Dendritic cell treated with granulocyte-macrophage colony-stimulating factor and Interleukin-4, amounts not matched to agents 40 ng/mL and 50 ng/mL, for 4 days (primary cell): ENCODE data around the gene ITGAD.

Source experiments
- H3K27ac Mint-ChIP-seq: one replicate; pipeline ENCODE4 v1.8.0; 2022; ENCODE audit warnings: mild to moderate bottlenecking, mixed read lengths
- H3K27me3 Mint-ChIP-seq: one replicate; pipeline ENCODE4 v1.8.0; 2022; ENCODE audit warnings: mild to moderate bottlenecking, mixed read lengths
- H3K36me3 Mint-ChIP-seq: one replicate; pipeline ENCODE4 v1.8.0; 2022; ENCODE audit warnings: low read depth, mixed read lengths
- H3K4me1 Mint-ChIP-seq: one replicate; pipeline ENCODE4 v1.8.0; 2022; ENCODE audit warnings: low read depth, mixed read lengths
- H3K4me3 Mint-ChIP-seq: one replicate; pipeline ENCODE4 v1.8.0; 2022; ENCODE audit warnings: mild to moderate bottlenecking, moderate library complexity, mixed read lengths
- H3K9me3 Mint-ChIP-seq: one replicate; pipeline ENCODE4 v1.8.0; 2022; ENCODE audit warnings: mixed read lengths
- intact Hi-C: fragments of 100-400 bp; cut with micrococcal nuclease; formaldehyde crosslinking; loops from one replicate; pipeline ENCODE4 v1.15.0; 2022

Gene ITGAD

DNA sequence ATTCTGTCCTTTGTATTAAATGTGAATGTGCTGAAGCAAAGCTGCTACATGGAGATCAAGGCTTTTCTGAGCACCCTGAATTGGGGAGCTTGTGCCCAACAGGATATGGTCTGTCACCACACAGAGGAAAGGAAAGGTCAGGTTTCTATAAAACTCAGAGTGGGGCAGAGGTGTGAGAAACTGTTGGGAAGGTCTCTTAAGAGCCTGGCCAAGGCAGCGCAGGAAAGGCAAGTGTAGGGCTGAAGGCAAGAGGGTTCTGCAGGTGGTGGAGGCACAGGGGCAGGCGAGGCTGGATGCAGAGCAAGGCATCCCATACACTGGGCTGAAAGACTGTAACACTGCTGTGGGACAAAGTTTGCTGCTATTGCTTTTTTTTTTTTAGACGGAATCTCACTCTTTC is 26.9 kb downstream of the ITGAD start:
- Mint-ChIP-seq H3K4me3 (no peak overlapping the region), H3K36me3 (no peaks in the 10 kb centered on the region), H3K27me3 (peaks cover 39% of the 10 kb centered on the region), H3K4me1 (peaks cover 12% of the 10 kb centered on the region), H3K27ac (no peak overlapping the region), H3K9me3 (no peaks in the 10 kb centered on the region)
- intact Hi-C loops = no loop called here

DNA sequence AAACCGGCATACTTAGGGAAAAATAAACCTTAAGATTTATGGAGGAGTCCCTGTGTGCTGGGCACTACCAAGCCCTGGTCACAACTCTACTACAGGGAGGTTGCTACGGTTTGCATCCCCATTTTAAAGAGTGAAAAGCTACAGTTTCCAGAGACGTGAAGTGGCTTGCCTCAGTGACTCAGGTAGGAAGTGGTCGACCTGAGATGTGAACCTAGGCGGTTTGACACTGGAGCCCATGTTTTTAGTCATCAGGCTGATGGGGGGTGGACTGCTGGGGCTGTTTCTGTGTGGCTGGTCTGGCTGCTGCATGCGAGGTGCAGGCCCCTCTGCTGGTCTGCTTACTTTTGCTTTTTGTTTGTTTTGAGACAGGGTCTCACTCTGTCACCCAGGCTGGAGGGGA is 28.5 kb downstream of the ITGAD start:
- no peak overlapping the region for H3K4me3 Mint-ChIP-seq
- intact Hi-C loops = no loop called here
- H3K27ac Mint-ChIP-seq = no peak overlapping the region
- H3K4me1 Mint-ChIP-seq = peaks cover 3% of the 10 kb centered on the region
- no peaks in the 10 kb centered on the region for H3K36me3 Mint-ChIP-seq
- H3K27me3 Mint-ChIP-seq = peaks cover 40% of the 10 kb centered on the region
- H3K9me3 Mint-ChIP-seq = no peaks in the 10 kb centered on the region

DNA sequence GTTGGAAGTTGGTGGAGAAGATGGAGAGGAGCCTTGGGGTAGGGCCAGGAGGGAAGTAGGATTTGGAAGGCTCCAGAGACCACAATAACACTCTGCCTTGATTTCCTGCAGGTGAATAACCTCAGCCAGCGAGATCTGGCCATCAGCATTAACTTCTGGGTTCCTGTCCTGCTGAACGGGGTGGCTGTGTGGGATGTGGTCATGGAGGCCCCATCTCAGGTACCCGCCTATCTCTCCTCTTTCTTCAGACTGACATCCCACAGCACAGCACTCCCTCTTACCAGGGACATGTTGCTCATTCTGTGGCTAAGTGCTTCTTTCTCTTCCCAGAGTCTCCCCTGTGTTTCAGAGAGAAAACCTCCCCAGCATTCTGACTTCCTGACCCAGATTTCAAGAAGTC is 30.1 kb downstream of the ITGAD start:
- no peak overlapping the region for H3K4me3 Mint-ChIP-seq
- intact Hi-C loops = no loop called here
- H3K27me3 Mint-ChIP-seq = peaks cover 46% of the 10 kb centered on the region
- H3K27ac Mint-ChIP-seq = no peak overlapping the region
- no peaks in the 10 kb centered on the region for H3K36me3 Mint-ChIP-seq
- H3K4me1 Mint-ChIP-seq = peaks cover 9% of the 10 kb centered on the region
- H3K9me3 Mint-ChIP-seq = no peaks in the 10 kb centered on the region

DNA sequence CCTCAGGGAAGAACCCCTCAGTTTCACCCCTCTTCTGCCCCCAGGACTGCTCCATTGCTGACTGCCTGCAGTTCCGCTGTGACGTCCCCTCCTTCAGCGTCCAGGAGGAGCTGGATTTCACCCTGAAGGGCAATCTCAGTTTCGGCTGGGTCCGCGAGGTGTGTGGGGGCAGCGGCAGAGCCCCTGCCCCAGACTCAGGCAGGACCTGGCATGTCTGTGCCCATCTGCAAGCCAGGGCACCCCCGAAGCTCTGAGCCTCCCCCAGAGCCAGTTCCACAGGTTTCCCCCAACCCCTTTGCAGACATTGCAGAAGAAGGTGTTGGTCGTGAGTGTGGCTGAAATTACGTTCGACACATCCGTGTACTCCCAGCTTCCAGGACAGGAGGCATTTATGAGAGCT is 30.7 kb downstream of the ITGAD start:
- H3K36me3 Mint-ChIP-seq = no peaks in the 10 kb centered on the region
- H3K4me3 Mint-ChIP-seq = no peak overlapping the region
- H3K9me3 Mint-ChIP-seq = no peaks in the 10 kb centered on the region
- H3K4me1 Mint-ChIP-seq = peaks cover 9% of the 10 kb centered on the region
- no peak overlapping the region for H3K27ac Mint-ChIP-seq
- peaks cover 43% of the 10 kb centered on the region for H3K27me3 Mint-ChIP-seq
- intact Hi-C loops = no loop called here

DNA sequence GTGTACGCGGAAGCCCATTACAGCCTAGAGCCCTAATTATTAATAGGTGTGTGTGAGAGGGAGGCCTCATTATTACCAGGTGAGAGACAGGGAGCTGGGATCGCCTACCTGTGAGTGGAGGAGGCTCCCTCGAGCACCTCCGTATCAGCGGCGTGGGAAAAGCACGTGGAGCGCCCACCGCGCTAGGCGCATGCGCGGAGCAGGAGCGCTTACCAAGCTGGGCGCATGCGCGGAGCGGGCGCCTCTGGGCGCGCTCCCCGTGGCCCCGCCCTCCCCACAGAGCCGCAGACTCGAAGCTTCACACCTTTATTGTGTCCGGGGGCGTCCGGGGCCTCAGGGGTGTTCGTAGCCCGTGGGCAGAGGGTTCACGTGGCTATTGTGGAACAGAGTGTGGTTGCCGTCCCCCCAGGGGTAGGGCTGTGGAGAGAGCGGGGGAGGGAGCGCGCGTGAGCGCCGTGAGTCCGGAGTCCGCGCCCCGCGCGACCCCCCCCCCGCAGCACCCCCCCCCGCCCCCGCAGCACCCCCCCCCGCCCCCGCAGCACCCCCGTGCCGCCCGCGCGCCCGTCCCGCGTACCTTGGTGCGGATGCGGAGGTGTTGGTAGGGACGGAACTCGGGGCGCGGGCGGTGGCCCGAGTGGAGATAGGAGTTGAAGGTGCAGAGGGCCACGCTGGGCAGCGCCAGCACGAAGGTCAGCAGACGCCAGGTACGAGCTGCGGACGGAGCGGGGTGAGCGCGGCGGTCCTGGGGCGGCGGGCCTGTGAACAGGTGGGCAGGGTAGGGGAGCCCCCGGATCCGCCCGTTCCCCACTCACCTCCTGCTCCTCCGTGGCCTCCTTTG is 34.5 kb downstream of the ITGAD start:
- Mint-ChIP-seq H3K27me3 (peaks cover 37% of the 10 kb centered on the region), H3K4me3 (peak overlapping the region; percentile 69), H3K4me1 (peaks cover 9% of the 10 kb centered on the region), H3K36me3 (no peaks in the 10 kb centered on the region), H3K27ac (no peak overlapping the region), H3K9me3 (no peaks in the 10 kb centered on the region)
- intact Hi-C loops = no loop called here

DNA sequence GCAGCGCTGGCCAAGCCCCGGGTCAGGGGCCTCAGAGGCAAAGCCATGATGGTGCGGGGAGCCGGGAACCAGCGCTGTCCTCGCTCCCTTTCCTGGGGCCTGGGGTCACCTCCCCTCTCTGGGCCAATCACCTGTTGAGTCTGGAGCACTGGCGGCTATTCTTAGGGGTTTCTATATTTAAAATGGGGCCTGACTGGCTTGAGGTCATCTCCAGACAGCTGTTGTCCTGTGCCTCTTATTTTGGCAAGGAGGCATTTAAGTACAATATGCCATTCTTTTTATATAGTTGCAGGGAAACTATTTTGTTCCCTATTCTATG is 35.1 kb downstream of the ITGAD start, which contains the start of gene COX6A2:
COX6A2 (minus strand) TSS at position 82 of the 319 bp plus-strand sequence; CDS start at position 47, 35 bp downstream.
- Mint-ChIP-seq H3K4me1 (peaks cover 9% of the 10 kb centered on the region), H3K27ac (no peak within 1 kb of the TSS), H3K36me3 (no peaks in the 10 kb centered on the region), H3K9me3 (no peaks in the 10 kb centered on the region), H3K4me3 (peak within 1 kb of the TSS; percentile 69), H3K27me3 (peaks cover 35% of the 10 kb centered on the region)
- intact Hi-C loops = no loop called here

DNA sequence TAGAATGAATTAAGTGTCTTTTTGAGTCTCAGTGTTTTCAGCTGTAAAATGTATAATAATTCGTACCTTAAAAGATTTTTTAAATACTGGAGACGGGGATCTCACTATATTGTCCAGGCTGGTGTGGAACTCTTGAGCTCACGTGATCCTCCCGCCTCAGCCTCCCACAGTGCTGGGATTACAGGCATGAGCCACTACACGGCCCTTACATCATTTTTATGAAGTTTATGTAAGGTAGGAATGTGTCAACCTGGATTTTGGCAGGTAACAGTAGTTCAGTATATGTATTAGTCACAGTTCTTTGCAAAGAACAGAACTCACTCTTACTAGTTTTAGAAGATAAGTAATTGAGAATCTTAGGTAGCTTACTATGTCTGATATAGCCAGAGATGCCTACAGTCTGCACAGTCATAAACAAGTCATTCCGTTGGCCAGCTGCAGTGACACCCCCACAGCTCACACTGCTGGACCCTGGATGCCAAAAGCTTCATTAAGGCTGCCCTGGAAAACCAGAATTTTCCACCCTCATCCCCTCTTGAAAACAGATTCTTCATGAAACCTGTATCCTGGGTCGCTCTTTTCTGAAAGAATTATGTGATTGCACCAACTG is 35.6 kb downstream of the ITGAD start:
- no peaks in the 10 kb centered on the region for H3K9me3 Mint-ChIP-seq
- H3K4me1 Mint-ChIP-seq = peaks cover 9% of the 10 kb centered on the region
- intact Hi-C loops = no loop called here
- no peak overlapping the region for H3K27ac Mint-ChIP-seq
- no peak overlapping the region for H3K4me3 Mint-ChIP-seq
- H3K27me3 Mint-ChIP-seq = peaks cover 32% of the 10 kb centered on the region
- H3K36me3 Mint-ChIP-seq = no peaks in the 10 kb centered on the region

DNA sequence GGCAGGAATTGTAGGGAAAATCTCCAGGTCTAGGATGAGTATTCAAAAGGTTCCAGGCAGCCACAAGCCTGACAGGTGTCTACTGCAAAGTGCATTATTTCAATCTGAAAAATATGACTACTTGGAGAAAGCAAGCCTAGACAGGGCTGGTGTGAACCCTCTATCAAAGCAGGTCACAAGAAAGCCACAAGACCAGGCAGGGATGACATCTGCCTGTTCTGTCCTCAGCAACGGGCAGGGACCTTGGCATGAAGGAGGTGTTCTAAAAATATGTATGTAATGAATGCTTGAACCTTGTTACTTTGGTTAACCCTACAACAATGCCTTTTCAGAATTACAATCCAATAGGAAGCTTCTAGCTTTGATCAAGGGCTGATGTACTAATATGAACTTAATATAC is 36.2 kb downstream of the ITGAD start:
- Mint-ChIP-seq H3K4me1 (peaks cover 9% of the 10 kb centered on the region), H3K27me3 (peaks cover 26% of the 10 kb centered on the region), H3K27ac (no peak overlapping the region), H3K9me3 (no peaks in the 10 kb centered on the region), H3K36me3 (no peaks in the 10 kb centered on the region), H3K4me3 (no peak overlapping the region)
- intact Hi-C loops = no loop called here

DNA sequence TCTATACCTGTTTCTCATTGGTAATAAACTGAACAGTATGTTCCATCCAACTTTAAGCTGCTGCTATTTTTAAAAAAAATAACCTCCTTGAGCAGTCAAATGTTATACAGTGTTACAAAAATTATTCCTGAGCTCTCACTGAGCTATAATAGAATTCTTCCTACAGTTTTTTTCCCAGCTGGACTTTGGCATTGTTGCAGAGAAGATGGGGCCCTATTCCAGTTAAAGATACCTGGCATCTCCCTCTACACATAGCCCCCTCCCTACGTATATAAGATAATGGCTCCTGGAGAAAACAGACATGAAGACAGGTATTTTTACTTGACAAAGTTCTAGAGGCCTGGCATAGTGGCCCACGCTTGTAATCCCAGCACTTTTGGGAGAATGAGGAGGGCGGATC is 36.7 kb downstream of the ITGAD start:
- Mint-ChIP-seq H3K27me3 (peaks cover 26% of the 10 kb centered on the region), H3K9me3 (no peaks in the 10 kb centered on the region), H3K4me3 (no peak overlapping the region), H3K27ac (no peak overlapping the region), H3K36me3 (no peaks in the 10 kb centered on the region), H3K4me1 (peaks cover 9% of the 10 kb centered on the region)
- intact Hi-C loops = no loop called here

DNA sequence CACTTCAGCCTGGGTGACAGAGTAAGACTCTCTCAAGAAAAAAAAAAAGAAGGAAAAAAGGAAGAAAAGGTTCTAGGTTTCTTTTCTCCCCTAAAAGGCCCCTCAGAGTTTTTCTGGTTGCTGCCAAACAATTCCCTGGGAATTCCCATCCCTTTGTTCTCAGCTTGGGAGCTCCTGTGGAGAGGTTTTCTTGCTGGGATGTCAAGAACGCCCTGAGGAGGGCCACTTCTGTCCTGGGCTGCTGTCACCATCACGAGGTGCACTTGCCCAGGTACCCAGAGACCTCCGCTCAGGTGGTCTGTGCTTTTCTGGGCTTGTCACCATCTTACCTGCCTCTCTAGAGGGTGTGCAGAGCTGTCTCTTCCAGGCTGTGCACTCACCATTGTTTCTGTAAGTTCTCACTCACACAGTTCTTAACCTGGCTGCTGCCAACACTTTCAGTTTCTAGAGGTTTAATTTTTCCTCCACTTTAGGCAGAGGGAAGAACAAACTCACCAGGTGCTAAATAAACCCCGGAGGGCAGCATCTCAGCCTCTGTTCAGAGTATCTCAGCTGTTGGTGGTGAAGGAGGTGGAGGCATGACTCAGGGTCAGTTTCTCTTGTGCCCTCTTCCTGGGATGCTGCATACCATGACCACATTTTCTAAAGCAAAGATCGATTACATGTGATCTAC is 37.4 kb downstream of the ITGAD start:
- Mint-ChIP-seq H3K9me3 (no peaks in the 10 kb centered on the region), H3K4me1 (peaks cover 9% of the 10 kb centered on the region), H3K4me3 (no peak overlapping the region), H3K36me3 (no peaks in the 10 kb centered on the region), H3K27me3 (peaks cover 19% of the 10 kb centered on the region), H3K27ac (no peak overlapping the region)
- intact Hi-C loops = no loop called here

DNA sequence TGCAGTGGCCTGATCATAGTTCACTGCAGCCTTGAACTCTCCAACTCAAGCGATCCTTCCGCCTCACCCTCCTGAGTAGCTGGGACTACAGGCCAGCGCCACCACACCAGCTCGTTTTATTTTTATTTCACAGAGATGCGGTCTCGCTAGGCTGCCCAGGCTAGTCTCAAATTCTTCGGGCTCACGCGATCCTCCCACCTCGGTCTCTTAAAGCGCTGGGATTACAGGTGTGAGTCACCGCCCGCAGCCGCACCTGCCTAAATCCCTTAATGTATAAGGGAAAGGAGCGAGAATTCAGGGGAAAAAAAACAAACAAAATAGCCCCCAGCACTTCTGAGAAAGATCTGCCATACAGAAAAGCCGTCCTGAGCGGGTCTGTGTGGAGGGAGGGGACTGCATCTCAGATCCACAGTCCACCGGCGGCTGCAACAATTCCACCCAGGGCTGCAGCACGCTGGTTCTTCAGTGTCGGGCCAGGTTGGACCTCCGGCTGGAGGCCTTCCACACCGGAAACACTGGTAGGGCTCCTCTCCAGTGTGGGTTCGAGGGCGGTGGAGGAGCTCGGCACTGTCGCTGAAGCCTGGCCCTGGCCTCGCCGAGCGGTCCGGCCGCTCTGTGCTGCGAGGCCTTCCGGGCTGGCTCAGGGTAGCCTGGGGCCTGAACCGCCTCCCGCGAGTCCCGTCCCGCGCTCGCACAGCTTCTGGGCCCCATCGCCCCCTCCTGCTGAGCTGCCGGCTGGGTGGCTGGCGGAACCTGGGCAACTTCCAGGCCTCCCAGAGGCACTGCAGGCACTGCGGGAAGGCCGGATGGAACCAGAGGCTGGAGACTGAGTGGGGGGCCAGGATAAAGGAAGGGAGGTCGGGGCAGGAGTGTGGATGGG is 42.4 kb downstream of the ITGAD start:
- no peaks in the 10 kb centered on the region for H3K36me3 Mint-ChIP-seq
- no peaks in the 10 kb centered on the region for H3K27me3 Mint-ChIP-seq
- H3K27ac Mint-ChIP-seq = no peak overlapping the region
- no peaks in the 10 kb centered on the region for H3K9me3 Mint-ChIP-seq
- intact Hi-C loops = no loop called here
- H3K4me3 Mint-ChIP-seq = no peak overlapping the region
- no peaks in the 10 kb centered on the region for H3K4me1 Mint-ChIP-seq

DNA sequence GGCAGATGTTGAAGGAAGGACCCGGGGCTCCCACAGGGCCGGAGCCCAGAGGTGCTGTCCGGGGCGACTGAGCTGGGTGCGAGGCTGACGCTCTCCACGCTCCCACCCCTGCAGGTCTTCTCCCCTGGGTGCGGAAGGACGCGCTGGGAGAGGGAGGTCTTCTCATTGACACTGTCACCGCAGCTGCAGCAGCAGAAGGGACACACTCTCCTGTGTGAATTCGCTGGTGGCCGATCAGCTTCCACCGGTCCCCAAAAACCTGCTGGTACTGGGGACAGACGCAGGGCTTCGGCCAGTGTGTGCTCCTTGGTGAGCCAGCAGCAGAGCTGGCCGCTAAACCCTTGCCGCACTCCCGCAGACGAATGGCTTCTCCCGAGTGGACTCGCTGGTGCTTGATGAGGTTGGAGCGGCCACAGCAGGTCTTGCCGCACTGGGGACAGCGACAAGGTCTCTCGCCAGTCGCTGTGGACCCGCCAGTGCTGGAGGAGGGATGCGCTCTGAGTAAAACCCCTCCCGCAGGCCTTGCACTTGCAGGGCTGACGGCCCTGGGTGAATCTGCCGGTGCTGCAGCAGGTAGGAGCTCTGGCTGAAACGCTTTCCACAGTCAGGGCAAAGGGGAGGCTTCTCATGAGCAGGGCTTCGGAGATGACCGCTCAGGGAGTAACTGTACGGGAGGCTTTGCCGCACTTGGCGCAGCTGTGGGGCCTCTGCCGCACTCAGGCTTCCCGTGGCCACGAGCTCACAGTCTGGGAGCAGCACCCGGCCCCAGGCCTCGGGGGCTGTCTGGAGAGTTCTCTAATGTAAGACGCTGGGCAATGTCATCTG is 43.3 kb downstream of the ITGAD start:
- H3K27ac Mint-ChIP-seq = no peak overlapping the region
- no peak overlapping the region for H3K4me3 Mint-ChIP-seq
- intact Hi-C loops = no loop called here
- H3K27me3 Mint-ChIP-seq = no peaks in the 10 kb centered on the region
- no peaks in the 10 kb centered on the region for H3K4me1 Mint-ChIP-seq
- H3K36me3 Mint-ChIP-seq = no peaks in the 10 kb centered on the region
- H3K9me3 Mint-ChIP-seq = no peaks in the 10 kb centered on the region

DNA sequence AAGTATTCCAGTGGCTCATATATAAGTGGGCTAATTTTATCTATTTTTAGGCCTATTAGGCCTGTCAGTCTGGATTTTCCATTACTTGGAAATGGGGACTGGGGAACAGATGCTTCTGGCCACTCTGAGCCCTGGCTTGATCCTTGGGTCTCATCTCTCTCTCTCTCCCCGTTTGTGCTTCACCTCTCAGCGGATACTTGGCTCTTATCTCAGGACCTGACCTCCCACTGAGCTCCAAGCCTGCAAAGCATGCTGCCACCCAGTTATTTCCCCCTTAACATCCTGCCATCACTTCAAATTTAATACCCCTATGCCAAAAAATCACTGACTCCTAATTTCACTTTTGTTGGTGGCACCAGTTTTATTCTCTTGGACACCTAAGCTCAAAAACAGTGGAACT is 45.3 kb downstream of the ITGAD start:
- peaks cover 5% of the 10 kb centered on the region for H3K27me3 Mint-ChIP-seq
- intact Hi-C loops = no loop called here
- H3K27ac Mint-ChIP-seq = no peak overlapping the region
- peaks cover 17% of the 10 kb centered on the region for H3K4me1 Mint-ChIP-seq
- no peaks in the 10 kb centered on the region for H3K36me3 Mint-ChIP-seq
- no peak overlapping the region for H3K4me3 Mint-ChIP-seq
- no peaks in the 10 kb centered on the region for H3K9me3 Mint-ChIP-seq
